Heart left ventricle (tissue), 16 donors: ENCODE data around the gene DLG1. TPM values are rescaled to one million over a fixed set of nuclear protein-coding genes. Genes with fewer than 3 reads are reported as not detected.
"Not testable (repeated sequence)": the region's sequence is repeated elsewhere in the genome, so short reads cannot be mapped to it uniquely, and the experiment has no call there.

Experiments
- ATAC-seq, 4 donors: fragments of 200-7000 bp; cut with Tn5 transposase; one replicate each; pipeline ENCODE4 v1.9.1; 2020 to 2022; ENCODE audit warnings: moderate library complexity in 4 of 4, mild to moderate bottlenecking in 3 of 4, moderate number of reproducible peaks in 1 of 4
- DNase-seq, 5 donors: peaks; one replicate each; pipeline ENCODE4 v3.0.0-alpha.2; 2020
- H3K27ac ChIP-seq, 12 donors: fragments of 200-600 bp; sonication (generic) in 4 of 12; one replicate each; pipeline versions ENCODE4 v1.5.0 to v1.8.0; 2016 to 2022; ENCODE audit warnings: mild to moderate bottlenecking in 2 of 12
- H3K27me3 ChIP-seq, 9 donors: fragments of 200-600 bp; sonication (generic) in 2 of 9; one replicate each; pipeline versions ENCODE4 v1.5.1 to v1.8.0; 2016 to 2022; ENCODE audit warnings: mild to moderate bottlenecking in 3 of 9
- H3K36me3 ChIP-seq, 9 donors: fragments of 200-600 bp; sonication (generic) in 2 of 9; one replicate each; pipeline versions ENCODE4 v1.5.0 to v1.8.0; 2018 to 2022; ENCODE audit warnings: mild to moderate bottlenecking in 2 of 9
- H3K4me1 ChIP-seq, 12 donors: fragments of 200-600 bp; sonication (generic) in 4 of 12; one replicate each; pipeline versions ENCODE4 v1.5.0 to v1.8.0; 2016 to 2022; ENCODE audit warnings: mild to moderate bottlenecking in 3 of 12
- H3K4me3 ChIP-seq, 12 donors: fragments of 200-600 bp; sonication (generic) in 4 of 12; one replicate each; pipeline versions ENCODE4 v1.5.0 to v1.8.0; 2017 to 2022; ENCODE audit warnings: mild to moderate bottlenecking in 9 of 12, moderate library complexity in 4 of 12
- H3K9me3 ChIP-seq, 12 donors: fragments of 200-600 bp; sonication (generic) in 4 of 12; one replicate each; pipeline versions ENCODE4 v1.5.0 to v1.8.0; 2016 to 2022; ENCODE audit warnings: mild to moderate bottlenecking in 1 of 12
- POLR2A ChIP-seq, 2 donors: fragments of 450-650 bp; IDR thresholded peaks; one replicate each; pipeline ENCODE4 v1.6.1; 2017; ENCODE audit warnings: antibody characterized with exemption in 2 of 2, mild to moderate bottlenecking in 2 of 2, moderate library complexity in 2 of 2
- WGBS, 4 donors: extraction: QIAGEN DNeasy Blood & Tissue Kit in 2 of 4; methylation state at CpG; one replicate each; pipeline versions ENCODE4 v1.1.5 to v1.1.7; 2013 to 2018; 5-methylcytosine and 5-hydroxymethylcytosine counted together
- intact Hi-C, 10 donors: fragments of 100-400 bp; cut with DNase I; formaldehyde crosslinking; loops; one replicate each; pipeline versions ENCODE4 v1.11.1 to v1.14.2; 2022
- polyA plus RNA-seq, 2 donors: library from polyadenylated mRNA; stranded (reverse); fragments of 200-250 nt; gene quantifications; one replicate each; pipeline ENCODE4 v1.2.3, GENCODE V29; 2013
- total RNA-seq, 9 donors: library from RNA; depleted of rRNA in 2 of 9; stranded (reverse); fragments of >200 nt in 2 of 9; fragmentation: NEBNext Ultra II Directional in 3 of 9; extraction: Animal tissue kit (Norgen Biotek cat#: 25700) in 3 of 9; gene quantifications; one replicate each; pipeline versions ENCODE4 v1.1.0 to v1.2.4, GENCODE V29; 2016 to 2023
- TF ChIP-seq, protein P1 (sequence below), 12 donors: fragments of 200-600 bp; sonication (generic) in 4 of 12; IDR thresholded peaks; one replicate each; pipeline versions ENCODE4 v1.5.0 to v1.8.0; 2018 to 2022; ENCODE audit warnings: antibody characterized with exemption in 12 of 12, mild to moderate bottlenecking in 5 of 12
- donor health status: ischemic (EF 13 %, LVEDD 7.1; RV severe dilation, severe dysfunction).
- donor health status: healthy with polysubstance abuse.
- donor health status: DM: no; HTN: yes; CAD: no.
- donor health status: DM: no; HTN: no; CAD: no.
- donor health status: ischemic (EF 25% LVEDD 6.9; RV normal size, moderate dysfunction).
- donor health status: ischemic (EF 25% LVEDD 5.7; RV mildly dilated, moderate dysfunction).
- donor health status: healthy.
- donor health status: DM: yes; HTN: yes; CAD: no.
- donor health status: ischemic (EF 35%, LVEDD 5.7; RV mildly dilated, moderate dysfunction).
- donor health status: nonischemic (EF 11% LVEDD 7.7; RV severe dilation, severe dysfunction).
- donor health status: DM: yes; HTN: yes; CAD: no.
- donor health status: PGD.
- donor health status: ischemic (EF 29% LVEDD 5.4; RV normal size, mild dysfunction).
- donor health status: nonischemic (EF 23%, LVEDD 6.1; RV moderate dilation, normal function).

DLG1 gene
- total and polyA plus RNA-seq, 11 donors = 17.4 to 151 (median 63.6) TPM

DNA sequence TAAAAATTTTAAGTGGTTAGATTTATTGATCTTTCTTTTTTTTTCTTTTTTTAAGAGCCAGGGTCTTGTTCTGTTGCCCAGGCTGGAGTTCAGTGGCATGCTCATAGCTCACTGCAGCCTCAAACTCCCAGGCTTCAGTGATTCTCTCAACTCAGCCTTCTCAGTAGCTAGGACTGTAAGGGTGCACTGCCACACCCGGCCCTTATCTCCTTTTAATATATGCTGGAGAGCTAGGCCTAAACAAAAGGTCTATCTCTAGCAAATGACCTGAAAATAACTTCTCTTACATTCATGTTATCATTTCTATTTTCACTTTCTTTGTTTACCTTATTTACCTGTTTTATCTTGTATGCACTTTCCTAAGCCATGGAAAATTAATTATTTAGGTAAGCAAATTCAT, 233.6 kb downstream of the DLG1 start:
- ATAC-seq (no peak), DNase-seq (no peak)
- Histone ChIP-seq H3K4me1 (no peaks in the 10 kb centered on the region), H3K27ac (no peak overlapping the region), H3K9me3 (no peaks in the 10 kb centered on the region), H3K36me3 (peaks cover 0 to 69% (median 55%) of the 10 kb centered on the region in 9 donors), H3K27me3 (no peaks in the 10 kb centered on the region), H3K4me3 (no peak overlapping the region)
- WGBS, 4 donors = 84 to 94% (median 87%) methylated on average over 1 of the region's 1 CpG
- TF ChIP-seq POLR2A (IDR thresholded peaks at IDR 0.05) = no peak
- TF ChIP-seq, protein P1, sequence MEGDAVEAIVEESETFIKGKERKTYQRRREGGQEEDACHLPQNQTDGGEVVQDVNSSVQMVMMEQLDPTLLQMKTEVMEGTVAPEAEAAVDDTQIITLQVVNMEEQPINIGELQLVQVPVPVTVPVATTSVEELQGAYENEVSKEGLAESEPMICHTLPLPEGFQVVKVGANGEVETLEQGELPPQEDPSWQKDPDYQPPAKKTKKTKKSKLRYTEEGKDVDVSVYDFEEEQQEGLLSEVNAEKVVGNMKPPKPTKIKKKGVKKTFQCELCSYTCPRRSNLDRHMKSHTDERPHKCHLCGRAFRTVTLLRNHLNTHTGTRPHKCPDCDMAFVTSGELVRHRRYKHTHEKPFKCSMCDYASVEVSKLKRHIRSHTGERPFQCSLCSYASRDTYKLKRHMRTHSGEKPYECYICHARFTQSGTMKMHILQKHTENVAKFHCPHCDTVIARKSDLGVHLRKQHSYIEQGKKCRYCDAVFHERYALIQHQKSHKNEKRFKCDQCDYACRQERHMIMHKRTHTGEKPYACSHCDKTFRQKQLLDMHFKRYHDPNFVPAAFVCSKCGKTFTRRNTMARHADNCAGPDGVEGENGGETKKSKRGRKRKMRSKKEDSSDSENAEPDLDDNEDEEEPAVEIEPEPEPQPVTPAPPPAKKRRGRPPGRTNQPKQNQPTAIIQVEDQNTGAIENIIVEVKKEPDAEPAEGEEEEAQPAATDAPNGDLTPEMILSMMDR (IDR thresholded peaks at IDR 0.05) = no peak
- intact Hi-C loops = loop anchor here in 1 of 10 donors (5.0 kb wide), 1 partner anchor 38 kb away; no protein-coding TSS in a partner anchor

DNA sequence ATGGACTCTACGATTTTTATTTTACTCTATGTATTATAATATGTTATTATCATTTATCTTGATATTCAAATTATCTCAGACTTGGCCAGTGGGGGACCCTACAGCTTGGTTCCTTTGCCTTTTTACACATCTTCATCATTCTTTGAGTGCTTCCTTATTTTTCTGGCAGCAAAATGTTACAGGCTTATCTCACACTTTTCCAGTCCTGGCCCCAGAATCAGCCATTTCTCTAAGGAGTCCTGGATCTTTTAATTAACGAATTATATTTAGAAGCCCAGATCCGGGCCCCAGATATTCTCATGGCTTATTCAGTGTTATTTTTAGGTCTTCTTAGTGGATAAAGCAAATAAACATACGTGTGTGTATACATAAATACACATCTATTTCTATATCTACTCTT, 236.0 kb downstream of the DLG1 start:
- Histone ChIP-seq H3K4me1 (no peaks in the 10 kb centered on the region), H3K27me3 (no peaks in the 10 kb centered on the region), H3K36me3 (peaks cover 0 to 93% (median 78%) of the 10 kb centered on the region in 9 donors), H3K9me3 (no peaks in the 10 kb centered on the region), H3K27ac (no peak overlapping the region), H3K4me3 (no peak overlapping the region)
- no peak for TF ChIP-seq POLR2A (IDR thresholded peaks at IDR 0.05)
- TF ChIP-seq, protein P1 (IDR thresholded peaks at IDR 0.05) = no peak
- WGBS, 4 donors = 66 to 71% (median 68%) methylated on average over 4 of the region's 4 CpGs
- intact Hi-C loops = no loop called here
- ATAC-seq (no peak), DNase-seq (no peak)

DNA sequence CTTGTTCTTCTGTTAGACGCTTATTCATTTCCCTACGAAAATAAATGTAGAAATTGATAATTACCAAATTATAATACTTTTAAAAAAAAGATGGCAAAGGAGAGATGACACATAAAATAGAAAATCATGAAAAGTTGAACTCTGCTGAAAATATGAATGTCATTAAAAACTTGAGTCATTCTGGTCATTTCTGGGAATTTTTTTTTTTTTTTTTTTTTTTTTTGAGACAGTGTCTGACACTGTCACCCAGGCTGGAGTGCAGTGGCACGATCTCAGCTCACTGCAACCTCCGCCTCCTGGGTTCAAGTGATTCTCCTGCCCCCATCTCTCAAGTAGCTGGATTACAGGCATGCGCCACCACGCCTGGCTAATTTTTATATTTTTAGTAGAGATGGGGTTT, 246.8 kb downstream of the DLG1 start:
- H3K36me3 ChIP-seq = peaks cover 0 to 92% (median 61%) of the 10 kb centered on the region in 9 donors

DNA sequence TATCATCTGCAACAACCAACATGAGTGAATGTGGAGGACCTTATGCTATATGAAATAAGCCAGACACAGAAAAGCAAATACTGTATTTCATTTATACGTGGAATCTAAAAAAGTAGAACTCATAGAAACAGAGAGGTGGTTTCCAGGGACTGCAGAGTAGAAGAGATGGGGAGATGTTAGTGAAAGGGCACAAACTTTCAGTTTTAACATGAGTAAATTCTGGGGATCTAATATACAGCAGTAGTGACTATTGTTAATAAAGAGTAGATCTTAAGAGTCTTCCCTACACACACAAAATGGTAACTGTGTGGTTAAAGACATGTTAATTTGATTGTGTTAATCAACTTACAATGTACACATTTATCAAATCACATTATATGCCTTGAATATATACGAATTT, 247.9 kb downstream of the DLG1 start:
- peaks cover 0 to 92% (median 61%) of the 10 kb centered on the region in 9 donors for H3K36me3 ChIP-seq
- TF ChIP-seq, protein P1 (IDR thresholded peaks at IDR 0.05) = no peak
- no peak for TF ChIP-seq POLR2A (IDR thresholded peaks at IDR 0.05)
- no peak overlapping the region for H3K4me3 ChIP-seq
- WGBS, 4 donors = 91 to 95% (median 94%) methylated on average over 2 of the region's 2 CpGs
- H3K4me1 ChIP-seq = no peaks in the 10 kb centered on the region
- DNase-seq = no peak
- intact Hi-C loops = no loop called here
- H3K9me3 ChIP-seq = no peaks in the 10 kb centered on the region
- no peaks in the 10 kb centered on the region for H3K27me3 ChIP-seq
- no peak overlapping the region for H3K27ac ChIP-seq
- no peak for ATAC-seq

More for the DNA sequence above, 246.8 kb downstream of the DLG1 start:
- ATAC-seq, H3K27ac ChIP-seq, H3K4me3 ChIP-seq, intact Hi-C loops, DNase-seq, H3K27me3 ChIP-seq, H3K9me3 ChIP-seq, H3K4me1 ChIP-seq: not testable (repeated sequence)
- WGBS, 4 donors = 95 to 98% (median 97%) methylated on average over 6 of the region's 6 CpGs

DNA sequence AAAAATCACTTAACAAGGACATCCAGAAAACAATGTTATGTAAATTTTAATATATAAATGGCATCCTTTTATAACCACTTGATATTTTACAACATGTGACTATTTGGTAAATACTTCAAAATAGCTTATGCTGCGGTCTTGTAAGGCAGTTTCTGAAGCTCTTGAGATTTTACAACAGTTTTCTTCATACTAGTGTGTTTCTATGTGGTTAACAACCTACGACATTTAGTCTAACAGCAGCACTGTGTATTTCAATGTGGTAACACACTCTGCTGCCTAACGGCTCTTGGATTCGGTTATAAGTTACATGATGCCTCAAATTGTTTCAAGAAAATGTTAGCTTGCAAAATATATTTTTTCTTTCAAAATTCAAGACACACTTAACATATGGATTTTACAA, 255.9 kb downstream of the DLG1 start:
- Histone ChIP-seq H3K9me3 (no peaks in the 10 kb centered on the region), H3K27ac (no peak overlapping the region), H3K4me1 (peaks cover 0 to 8% (median 0%) of the 10 kb centered on the region in 12 donors), H3K4me3 (no peak overlapping the region), H3K36me3 (peaks cover 0 to 56% (median 32%) of the 10 kb centered on the region in 9 donors), H3K27me3 (no peaks in the 10 kb centered on the region)
- DNase-seq = no peak
- TF ChIP-seq, protein P1 (IDR thresholded peaks at IDR 0.05) = no peak
- no peak for TF ChIP-seq POLR2A (IDR thresholded peaks at IDR 0.05)
- ATAC-seq = no peak
- intact Hi-C loops = no loop called here
- WGBS, 4 donors = 93 to 98% (median 96%) methylated on average over 4 of the region's 4 CpGs
